ENCODE measurements around the gene NDUFS2. TPM values are rescaled to one million over a fixed set of nuclear protein-coding genes. Genes with fewer than 3 reads are reported as not detected.

Gene NDUFS2
- total and polyA plus RNA-seq, 3 donors from 2014 or later, result 82.9 to 129 (median 117) TPM

GRCh38 chr1:161216945-161217712 lies 15.0 kb downstream of the NDUFS2 start:
- WGBS, 2 donors, result 83 to 85% methylated on average over 7 of the region's 7 CpGs
- Histone ChIP-seq H3K4me1 (no peaks in the 10 kb centered on the region), H3K27ac (peak overlapping the region; percentile 44 to 56), H3K9me3 (no peaks in the 10 kb centered on the region), H3K36me3 (ENCODE audit: low read depth, missing control alignments) (no peaks in the 10 kb centered on the region), H3K27me3 (no peaks in the 10 kb centered on the region), H3K4me3 (no peak overlapping the region)
- DNase-seq, result no peak
- TF ChIP-seq CTCF (IDR thresholded peaks at IDR 0.05), result no peak
- TF ChIP-seq POLR2A (IDR thresholded peaks at IDR 0.05), result no peak
- intact Hi-C loops (cut with DNase I; ENCODE audit: low total_unique reads), result loop anchor here (10.0 kb wide), 1 partner anchor 168 kb away; no protein-coding TSS in a partner anchor

DNA sequence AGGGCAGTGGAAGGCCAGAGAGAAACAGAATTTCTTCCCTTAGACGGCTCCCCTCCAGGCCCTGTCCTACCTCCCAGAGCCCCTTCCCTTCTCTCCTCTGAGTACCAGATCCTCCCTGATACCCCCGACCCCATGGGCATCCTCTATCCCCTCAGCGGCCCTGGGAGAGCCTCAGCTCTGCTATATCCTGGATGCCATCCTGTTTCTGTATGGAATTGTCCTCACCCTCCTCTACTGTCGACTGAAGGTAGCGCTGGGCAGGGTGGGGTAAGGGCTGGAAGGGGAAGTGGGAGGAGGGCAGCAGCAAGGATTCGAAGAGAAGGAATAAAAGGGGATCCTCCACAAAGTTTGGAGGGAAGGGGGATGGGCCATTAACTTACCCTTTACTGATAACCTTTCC lies 15.7 kb downstream of the NDUFS2 start:
- Histone ChIP-seq H3K4me3 (no peak overlapping the region), H3K9me3 (no peaks in the 10 kb centered on the region), H3K36me3 (ENCODE audit: low read depth, missing control alignments) (no peaks in the 10 kb centered on the region), H3K27me3 (no peaks in the 10 kb centered on the region), H3K4me1 (no peaks in the 10 kb centered on the region), H3K27ac (peak overlapping the region in 1 of 2 donors; percentile 19)
- intact Hi-C loops (cut with DNase I; ENCODE audit: low total_unique reads), result loop anchor here (10.0 kb wide), 1 partner anchor 167 kb away; no protein-coding TSS in a partner anchor
- TF ChIP-seq POLR2A (IDR thresholded peaks at IDR 0.05), result no peak
- TF ChIP-seq CTCF (IDR thresholded peaks at IDR 0.05), result no peak
- 73 to 76% methylated on average over 6 of the region's 6 CpGs for WGBS, 2 donors
- DNase-seq, result no peak

DNA sequence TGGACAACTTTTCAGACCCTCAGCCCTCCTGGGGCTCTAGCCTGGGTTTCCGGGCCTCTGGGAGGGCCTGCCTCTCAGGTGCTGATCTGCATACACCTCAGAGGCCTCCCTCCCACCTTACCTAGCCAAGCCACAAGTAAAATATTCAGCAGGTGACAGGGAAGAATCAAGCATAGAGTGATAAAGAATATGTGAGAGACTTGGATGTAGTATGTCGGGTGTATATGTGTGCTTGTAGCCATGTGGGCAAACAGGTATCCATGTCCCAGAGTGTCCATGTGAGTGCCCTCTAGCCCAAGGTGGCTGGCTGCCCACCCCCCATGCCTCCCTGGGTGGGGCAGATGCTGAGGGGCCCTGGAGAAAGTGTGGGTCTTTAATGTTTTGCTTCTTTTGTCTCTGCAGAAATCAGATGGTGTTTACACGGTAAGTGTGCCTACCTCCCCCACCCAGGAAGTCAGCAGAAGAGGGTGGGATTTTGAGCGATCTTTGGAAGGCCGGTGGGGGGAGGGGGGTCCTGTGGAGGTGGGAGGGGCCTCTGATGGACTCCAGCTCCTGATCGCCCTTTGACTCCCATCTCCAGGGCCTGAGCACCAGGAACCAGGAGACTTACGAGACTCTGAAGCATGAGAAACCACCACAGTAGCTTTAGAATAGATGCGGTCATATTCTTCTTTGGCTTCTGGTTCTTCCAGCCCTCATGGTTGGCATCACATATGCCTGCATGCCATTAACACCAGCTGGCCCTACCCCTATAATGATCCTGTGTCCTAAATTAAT lies 16.3 kb downstream of the NDUFS2 start:
- DNase-seq, result no peak
- WGBS, 2 donors, result 77 to 79% methylated on average over 8 of the region's 8 CpGs
- Histone ChIP-seq H3K4me1 (no peaks in the 10 kb centered on the region), H3K27ac (no peak overlapping the region), H3K27me3 (no peaks in the 10 kb centered on the region), H3K36me3 (ENCODE audit: low read depth, missing control alignments) (no peaks in the 10 kb centered on the region), H3K4me3 (no peak overlapping the region), H3K9me3 (no peaks in the 10 kb centered on the region)
- TF ChIP-seq POLR2A (IDR thresholded peaks at IDR 0.05) (no peak), CTCF (IDR thresholded peaks at IDR 0.05) (no peak)
- intact Hi-C loops (cut with DNase I; ENCODE audit: low total_unique reads), result loop anchor here (10.0 kb wide), 1 partner anchor 166 kb away; no protein-coding TSS in a partner anchor

DNA sequence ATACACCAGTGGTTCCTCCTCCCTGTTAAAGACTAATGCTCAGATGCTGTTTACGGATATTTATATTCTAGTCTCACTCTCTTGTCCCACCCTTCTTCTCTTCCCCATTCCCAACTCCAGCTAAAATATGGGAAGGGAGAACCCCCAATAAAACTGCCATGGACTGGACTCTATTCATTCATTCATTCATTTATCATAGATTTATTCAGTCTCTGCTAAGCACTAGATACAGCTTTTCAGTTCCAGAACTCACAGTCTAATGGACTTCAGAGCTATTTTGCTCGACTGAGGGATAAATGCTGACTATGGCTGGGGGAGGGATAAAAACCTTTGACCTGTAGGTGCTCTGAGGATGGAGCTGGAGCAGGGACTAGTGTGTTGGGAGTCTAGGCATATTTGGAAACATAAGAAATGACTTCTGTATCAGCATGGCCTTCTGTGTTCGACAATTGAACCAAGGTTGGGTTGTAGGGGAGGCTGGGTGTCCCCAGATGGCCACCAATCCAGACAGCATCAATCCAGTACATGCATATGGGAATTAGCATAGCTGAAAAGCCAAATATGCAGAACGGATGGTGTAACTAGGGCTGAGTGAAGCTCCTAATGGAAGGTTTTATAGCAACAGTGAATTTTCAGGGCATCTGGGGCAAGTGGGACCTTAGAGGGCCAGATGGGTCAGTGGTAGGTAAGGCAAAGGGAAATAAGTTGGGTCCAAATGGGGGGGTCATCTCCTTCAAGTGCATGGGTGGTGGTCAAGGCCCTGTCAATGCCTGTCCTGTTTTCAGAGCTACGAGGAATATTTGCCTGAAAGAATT lies 17.1 kb downstream of the NDUFS2 start:
- H3K27me3 ChIP-seq, result no peaks in the 10 kb centered on the region
- intact Hi-C loops (cut with DNase I; ENCODE audit: low total_unique reads), result loop anchor here (10.0 kb wide), 1 partner anchor 166 kb away; no protein-coding TSS in a partner anchor
- no peak for DNase-seq
- WGBS, 2 donors, result 88 to 91% methylated on average over 5 of the region's 5 CpGs
- H3K4me3 ChIP-seq, result no peak overlapping the region
- H3K36me3 ChIP-seq (ENCODE audit: low read depth, missing control alignments), result no peaks in the 10 kb centered on the region
- no peaks in the 10 kb centered on the region for H3K4me1 ChIP-seq
- H3K9me3 ChIP-seq, result no peaks in the 10 kb centered on the region
- no peak overlapping the region for H3K27ac ChIP-seq
- TF ChIP-seq POLR2A (IDR thresholded peaks at IDR 0.05), result no peak
- no peak for TF ChIP-seq CTCF (IDR thresholded peaks at IDR 0.05)

All from testis (tissue), 3 donors.